NCI-H2081 (cell line): ENCODE results near the gene SH3BP4.
A peak's percentile ranks its signal among the peaks of the same experiment; 100 is the strongest.
"Not testable (repeated sequence)": the region's sequence is repeated elsewhere in the genome, so short reads cannot be mapped to it uniquely, and the experiment has no call there.

Experiments
- DNase-seq, 2 experiments: peaks; one replicate each; lab custom pipeline; 2025; lab: John Stamatoyannopoulos, UW

The SH3BP4 gene

GRCh38 chr2:235057616-235058015, 105.8 kb downstream of the SH3BP4 start:
- not testable (repeated sequence) for DNase-seq

DNA sequence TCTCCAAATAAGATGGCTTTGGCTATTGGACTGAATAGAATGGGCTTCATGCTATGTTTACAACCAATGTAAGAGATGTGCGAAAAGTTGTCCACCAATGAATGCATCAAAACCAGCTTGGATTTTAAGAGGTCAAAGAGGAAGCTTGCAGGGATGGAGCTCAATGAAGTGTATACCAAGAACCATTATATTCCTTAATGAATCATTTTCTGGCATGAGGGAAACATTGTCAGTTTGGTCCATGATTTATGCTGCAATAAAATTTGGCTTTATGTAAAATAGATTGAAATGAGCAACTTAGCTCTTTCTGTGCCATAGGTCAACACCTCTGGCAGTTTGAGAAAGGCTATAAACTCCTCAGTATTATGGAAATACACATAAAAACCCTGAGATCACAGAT, 107.3 kb downstream of the SH3BP4 start:
- no peak for DNase-seq

DNA sequence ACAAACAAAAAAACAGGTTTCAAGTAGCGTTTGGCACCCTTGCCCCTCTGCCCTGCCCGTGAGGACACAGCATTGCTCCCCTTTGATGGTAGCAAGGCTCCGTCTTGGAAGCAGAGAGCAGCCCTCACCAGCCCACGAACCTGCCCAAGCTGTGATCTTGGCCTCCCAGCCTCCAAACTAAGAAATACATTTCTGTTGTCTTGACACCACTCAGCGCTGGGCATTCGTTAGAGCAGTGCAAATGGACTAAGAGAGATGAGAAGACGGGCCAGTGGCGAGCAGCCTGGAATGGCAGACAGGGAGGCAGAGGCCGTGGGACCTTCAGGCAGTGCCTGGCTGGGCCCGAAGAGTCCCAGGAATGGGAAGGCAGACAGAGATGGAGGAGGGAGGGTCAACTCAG, 109.8 kb downstream of the SH3BP4 start:
- no peak for DNase-seq

GRCh38 chr2:235063471-235063961, 111.7 kb downstream of the SH3BP4 start:
- no peak for DNase-seq

DNA sequence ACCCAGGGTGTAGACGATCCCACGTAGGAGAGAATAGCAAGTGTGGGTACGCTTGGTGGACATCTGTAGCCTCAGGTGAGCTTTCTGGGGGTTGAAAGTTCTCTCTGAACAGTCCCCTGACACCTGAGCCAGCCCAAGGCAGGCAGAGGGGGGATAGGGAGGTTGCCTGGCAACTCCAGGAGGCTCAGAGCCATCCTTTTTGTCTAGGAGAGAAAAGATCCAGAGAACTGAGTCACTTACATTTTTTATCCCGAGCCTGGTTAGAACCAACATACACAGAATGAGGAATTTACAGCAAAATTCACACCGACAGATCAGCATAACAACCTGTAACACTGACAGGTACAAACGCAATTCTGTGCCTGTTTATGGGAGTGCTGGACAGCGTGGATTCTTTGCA, 113.2 kb downstream of the SH3BP4 start:
- no peak for DNase-seq

- no peak for DNase-seq
Observed at GRCh38 chr2:235066490-235066889, 114.7 kb downstream of the SH3BP4 start.

DNA sequence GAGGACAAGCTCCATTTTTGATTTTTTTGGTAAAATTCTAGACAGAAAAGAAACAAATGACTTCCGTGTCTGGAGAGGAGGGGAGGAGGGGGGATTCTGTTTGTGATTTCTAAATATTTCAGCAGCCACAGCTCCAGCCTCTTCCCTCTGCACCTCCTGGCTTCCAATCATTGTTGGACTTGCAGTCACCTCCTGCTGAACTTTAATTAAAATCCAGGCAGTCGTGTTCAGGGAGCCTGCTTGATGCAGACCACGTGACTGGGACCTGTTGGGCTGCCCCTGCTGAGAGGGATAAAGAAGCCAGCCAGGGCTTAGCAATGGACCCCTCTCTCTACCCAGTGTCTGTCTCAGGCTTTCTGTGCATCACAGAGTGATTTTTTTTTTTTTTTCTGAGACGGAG, 115.1 kb downstream of the SH3BP4 start:
- peak in 1 of 2 experiments; percentile 13 for DNase-seq

DNA sequence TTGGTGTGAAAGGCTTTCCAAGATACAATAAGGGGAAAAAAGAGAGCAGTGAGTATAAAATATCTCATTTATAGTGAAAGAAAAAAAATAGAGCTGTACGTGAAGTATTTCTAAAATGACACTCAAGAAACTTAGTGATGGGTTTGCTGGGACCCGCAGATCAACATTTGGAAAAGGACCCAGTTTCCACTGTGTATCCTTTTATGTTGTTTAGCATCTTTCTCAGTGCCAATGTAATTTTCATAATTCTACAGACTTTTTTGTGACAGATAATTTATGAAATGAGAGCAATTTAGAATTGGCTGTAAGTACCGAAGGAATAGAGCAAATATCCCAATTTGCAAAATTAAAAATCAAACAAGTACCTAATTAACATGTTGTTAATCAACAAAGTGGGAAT, 116.9 kb downstream of the SH3BP4 start:
- DNase-seq: no peak

- DNase-seq: no peak
Observed at GRCh38 chr2:235070063-235070706, 118.4 kb downstream of the SH3BP4 start.

DNA sequence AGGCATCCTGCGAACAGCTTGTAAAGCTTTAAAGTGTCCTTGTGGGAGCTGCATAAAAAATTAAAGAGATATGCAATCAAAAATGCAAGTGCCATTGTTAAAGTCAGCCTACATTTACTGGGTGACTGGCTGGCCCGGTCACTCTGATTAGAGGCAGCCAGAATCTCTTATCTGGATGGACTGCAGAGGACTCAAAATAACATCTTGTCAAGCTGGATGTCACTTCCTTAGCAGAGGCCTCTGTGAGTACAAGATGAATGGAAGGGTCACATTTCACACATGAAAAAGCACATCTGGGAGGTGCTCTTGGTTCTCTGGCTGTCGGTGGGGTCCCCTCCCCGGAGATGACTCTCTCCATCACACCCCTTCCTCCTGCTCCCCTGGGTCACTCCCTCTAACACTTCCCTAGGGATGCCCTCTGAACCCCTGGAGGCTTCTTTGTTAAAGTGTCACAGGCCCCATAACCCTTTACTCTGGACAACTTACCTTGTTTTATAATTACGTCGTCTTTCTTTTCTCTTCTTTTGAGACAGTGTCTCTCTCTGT, 122.1 kb downstream of the SH3BP4 start:
- no peak for DNase-seq

GRCh38 chr2:235077046-235077445, 125.2 kb downstream of the SH3BP4 start:
- DNase-seq: no peak

- no peak for DNase-seq
Observed at GRCh38 chr2:235078182-235078581, 126.4 kb downstream of the SH3BP4 start.

DNA sequence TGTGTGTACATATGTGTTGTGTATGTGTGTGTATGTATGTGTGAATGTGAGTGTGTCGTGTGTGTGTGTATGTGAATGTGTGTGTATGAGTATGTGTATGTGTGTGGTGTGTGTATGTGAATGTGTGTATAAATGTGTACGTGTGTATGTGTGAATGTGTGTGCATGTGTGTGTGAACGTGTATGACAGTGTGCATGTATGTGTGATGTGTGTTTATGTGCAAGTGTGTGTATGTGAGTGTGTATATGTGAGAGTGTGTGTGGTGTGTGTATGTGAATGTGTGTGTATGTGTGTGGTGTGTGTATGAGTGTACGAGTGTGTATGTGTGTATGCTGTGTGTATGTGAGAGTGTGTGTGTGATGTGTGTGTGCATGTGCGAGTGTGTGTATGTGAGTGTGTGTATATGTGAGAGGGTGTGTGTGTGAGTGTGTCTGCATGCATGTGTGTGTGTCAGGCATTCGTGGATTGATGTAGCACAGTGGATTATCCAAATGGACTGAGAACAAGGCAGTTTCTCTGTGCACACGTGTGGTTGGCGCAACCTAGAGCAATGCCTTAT, 127.2 kb downstream of the SH3BP4 start:
- DNase-seq: no peak

GRCh38 chr2:235080101-235080500, 128.3 kb downstream of the SH3BP4 start:
- DNase-seq: no peak

- no peak for DNase-seq
Observed at GRCh38 chr2:235082578-235083338, 130.9 kb downstream of the SH3BP4 start.

DNA sequence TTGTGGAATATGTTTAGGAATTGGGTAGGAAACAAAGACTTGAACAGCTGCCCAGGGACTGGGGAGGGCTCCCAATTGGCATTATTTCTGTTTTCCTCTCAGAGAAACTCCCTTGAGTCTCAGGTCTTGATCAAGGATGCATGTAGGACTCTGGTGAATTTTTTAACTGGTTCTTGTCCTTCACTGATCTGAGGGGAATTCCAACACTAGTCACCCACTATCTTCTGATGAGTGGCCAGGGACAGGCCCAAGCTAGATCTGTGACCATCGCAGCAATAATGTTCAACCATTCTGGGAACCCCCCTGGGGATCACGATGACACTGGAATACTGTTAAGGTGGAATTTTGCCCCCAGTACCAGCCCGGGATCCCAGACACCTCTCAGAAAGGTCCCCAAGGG, 132.0 kb downstream of the SH3BP4 start:
- DNase-seq: no peak

DNA sequence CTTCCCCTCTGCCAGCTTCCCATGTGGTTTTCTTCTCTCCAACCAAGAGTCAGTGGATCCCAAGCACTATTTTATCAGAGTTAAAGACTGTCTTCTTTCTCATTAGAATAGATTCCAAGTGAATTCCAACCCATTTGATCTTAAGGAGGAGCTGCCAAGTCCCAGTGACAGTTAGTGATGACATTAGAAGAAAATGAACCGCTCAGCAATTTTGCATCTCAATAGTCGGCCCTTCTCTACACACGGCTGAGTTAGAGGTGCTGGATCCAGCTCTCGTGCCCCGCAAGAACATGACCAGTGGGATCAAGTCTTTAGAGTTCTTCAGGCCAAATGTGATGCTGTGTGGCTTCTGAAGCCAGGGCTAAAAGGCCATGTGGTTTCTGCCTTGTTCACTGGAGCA, 132.6 kb downstream of the SH3BP4 start:
- no peak for DNase-seq

- DNase-seq: no peak
Observed at GRCh38 chr2:235085476-235085875, 133.7 kb downstream of the SH3BP4 start.

DNA sequence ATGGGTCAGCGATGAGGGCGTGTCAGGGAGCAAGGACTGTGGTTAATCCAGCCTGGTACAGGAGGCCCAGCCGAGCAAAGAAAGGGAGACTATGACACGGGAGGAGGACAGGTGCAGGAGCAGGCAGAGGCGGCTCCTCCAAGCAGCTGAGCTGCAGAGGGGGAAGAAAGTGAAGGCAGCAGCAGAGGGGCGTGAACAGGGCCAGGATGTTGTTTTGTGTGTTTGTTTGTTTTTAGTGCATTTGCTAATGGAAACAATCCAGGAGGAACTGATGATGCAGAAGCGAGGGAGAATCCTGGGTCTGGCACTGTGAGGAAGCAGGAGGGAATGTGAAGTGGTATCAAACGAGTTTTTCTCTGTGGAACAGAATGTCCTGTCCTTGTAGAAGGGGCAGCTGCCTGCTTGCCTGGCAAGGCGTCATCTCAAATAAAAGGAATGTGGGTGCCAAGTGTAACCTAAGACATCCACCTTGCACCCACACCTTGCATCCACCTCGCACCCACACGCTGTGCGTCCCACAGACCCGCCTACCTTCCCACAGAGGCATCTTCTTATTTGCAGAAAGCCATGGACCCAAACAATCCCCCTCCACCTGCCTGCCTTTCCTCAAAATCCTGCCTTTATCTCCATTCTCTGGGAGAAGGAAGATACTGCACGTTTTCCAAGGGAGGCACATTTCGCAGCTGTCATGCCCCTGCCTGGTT, 134.8 kb downstream of the SH3BP4 start:
- DNase-seq: no peak

DNA sequence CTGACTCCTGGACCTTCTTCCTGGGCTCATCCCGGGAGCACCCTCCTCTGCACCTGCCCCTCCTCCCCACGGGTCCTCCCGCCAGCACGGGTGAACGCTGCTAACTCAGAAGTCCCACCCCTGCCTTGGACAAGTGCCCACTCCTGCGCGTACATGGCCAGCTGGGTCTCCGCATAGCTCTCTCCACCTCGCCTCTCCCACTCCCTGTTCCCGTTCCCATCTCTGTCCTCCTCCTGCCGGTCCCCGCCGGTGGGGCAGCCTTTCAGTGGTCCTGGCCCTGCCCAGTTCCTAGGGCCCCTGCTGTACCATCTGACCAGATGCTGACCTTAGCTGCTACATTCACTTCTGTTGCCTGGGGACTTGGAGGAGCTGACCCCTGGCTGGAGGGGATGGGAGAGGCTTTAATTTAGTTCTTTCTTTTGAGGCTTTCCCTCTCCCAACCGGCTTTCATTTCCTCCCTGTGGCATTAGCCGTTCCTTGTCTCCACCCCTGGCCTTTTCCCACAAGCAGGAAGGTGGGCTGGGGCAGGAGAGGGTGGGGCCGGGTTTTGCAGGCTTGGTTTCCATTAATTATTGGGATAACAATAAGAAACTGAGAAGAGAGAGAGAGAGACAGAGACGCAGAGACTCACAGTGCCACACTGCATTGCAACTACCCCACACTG, 136.1 kb downstream of the SH3BP4 start:
- peak; percentile 11 to 27 for DNase-seq

- peak in 1 of 2 experiments; percentile 15 for DNase-seq
Observed at GRCh38 chr2:235088496-235088921, 136.7 kb downstream of the SH3BP4 start.

- no peak for DNase-seq
Observed at GRCh38 chr2:235091421-235091820, 139.6 kb downstream of the SH3BP4 start.
